Astrocyte (in vitro differentiated cells and primary cell): ENCODE results near the gene ACTG1. TPM values are rescaled to one million over a fixed set of nuclear protein-coding genes. Genes with fewer than 3 reads are reported as not detected.
A peak's percentile ranks its signal among the peaks of the same experiment; 100 is the strongest.

Source experiments
- DNase-seq: peaks from one replicate; pipeline ENCODE4 v3.0.0-alpha.2; 2010; ENCODE audit warnings: low read depth
- FAIRE-seq: peaks from 2 replicates; lab custom pipeline; 2011; peaks lifted over from hg19 to GRCh38; lab: Jason Lieb, UNC
- H2AFZ ChIP-seq: 2 replicates; pipeline ENCODE4 v1.6.0; 2012; ENCODE audit warnings: low read depth, low read length, inconsistent platforms
- H3K27ac ChIP-seq: 2 replicates; pipeline ENCODE4 v1.5.1; 2011; ENCODE audit warnings: low read depth, low read length, inconsistent platforms
- H3K27me3 ChIP-seq: 2 replicates; pipeline ENCODE4 v1.6.0; 2011; ENCODE audit warnings: low read length, inconsistent platforms; ENCODE audit not compliant: insufficient read depth
- H3K36me3 ChIP-seq: 2 replicates; pipeline ENCODE4 v1.5.1; 2011; ENCODE audit warnings: low read length, inconsistent platforms; ENCODE audit not compliant: insufficient read depth
- H3K4me1 ChIP-seq: 2 replicates; pipeline ENCODE4 v1.5.1; 2011; ENCODE audit warnings: low read length, inconsistent platforms; ENCODE audit not compliant: insufficient read depth
- H3K4me2 ChIP-seq: 2 replicates; pipeline ENCODE4 v1.6.0; 2012; ENCODE audit warnings: low read length, inconsistent platforms
- H3K4me3 ChIP-seq: 2 replicates; pipeline ENCODE4 v1.5.1; 2011; ENCODE audit warnings: low read depth, mild to moderate bottlenecking, low read length, inconsistent platforms; ENCODE audit not compliant: insufficient read depth
- H3K79me2 ChIP-seq: 2 replicates; pipeline ENCODE4 v1.6.0; 2012; ENCODE audit warnings: mild to moderate bottlenecking, low read length, inconsistent platforms; ENCODE audit not compliant: insufficient read depth
- H3K9ac ChIP-seq: 2 replicates; pipeline ENCODE4 v1.6.0; 2012; ENCODE audit warnings: mild to moderate bottlenecking, low read length, inconsistent platforms
- H3K9me3 ChIP-seq: 2 replicates; pipeline ENCODE4 v1.5.1; 2012; ENCODE audit warnings: low read depth, mild to moderate bottlenecking, low read length, inconsistent platforms; ENCODE audit not compliant: insufficient read depth
- H4K20me1 ChIP-seq: 2 replicates; pipeline ENCODE4 v1.6.0; 2012; ENCODE audit warnings: low read length, inconsistent platforms; ENCODE audit not compliant: insufficient read depth
- H3K27ac Mint-ChIP-seq: one replicate; pipeline ENCODE4 v1.8.0; 2021; ENCODE audit warnings: mild to moderate bottlenecking, mixed read lengths; ENCODE audit not compliant: unreplicated experiment
- H3K27me3 Mint-ChIP-seq: one replicate; pipeline ENCODE4 v1.8.0; 2021; ENCODE audit warnings: low read depth, mixed read lengths; ENCODE audit not compliant: unreplicated experiment
- H3K36me3 Mint-ChIP-seq: one replicate; pipeline ENCODE4 v1.8.0; 2021; ENCODE audit warnings: low read depth, mixed read lengths; ENCODE audit not compliant: unreplicated experiment
- H3K4me1 Mint-ChIP-seq: one replicate; pipeline ENCODE4 v1.8.0; 2021; ENCODE audit warnings: low read depth, mixed read lengths; ENCODE audit not compliant: unreplicated experiment
- H3K4me3 Mint-ChIP-seq: one replicate; pipeline ENCODE4 v1.8.0; 2021; ENCODE audit warnings: mild to moderate bottlenecking, moderate library complexity, mixed read lengths; ENCODE audit not compliant: unreplicated experiment
- H3K9me3 Mint-ChIP-seq: one replicate; pipeline ENCODE4 v1.8.0; 2021; ENCODE audit warnings: mild to moderate bottlenecking, mixed read lengths; ENCODE audit not compliant: unreplicated experiment
- CTCF ChIP-seq: IDR thresholded peaks from 2 replicates; pipeline ENCODE4 v1.5.1; 2011; ENCODE audit warnings: low read depth, mild to moderate bottlenecking, inconsistent platforms, low read length, moderate library complexity; ENCODE audit not compliant: insufficient read depth
- EZH2 ChIP-seq: IDR thresholded peaks from 2 replicates; pipeline ENCODE4 v1.6.1; 2012; ENCODE audit warnings: mild to moderate bottlenecking, low read length, inconsistent platforms; ENCODE audit not compliant: insufficient read depth
- total RNA-seq: library from RNA; stranded (reverse); gene quantifications from 2 replicates; pipeline ENCODE4 v1.2.1, GENCODE V29; 2021

The ACTG1 gene
- total RNA-seq, 1 donor from 2014 or later, result 7,369 TPM

GRCh38 chr17:81487089-81487486, 25.5 kb downstream of the ACTG1 start:
- H3K36me3 ChIP-seq, result no peaks in the 10 kb centered on the region
- no peak overlapping the region for H3K4me3 ChIP-seq
- Mint-ChIP-seq H3K4me1 (peaks cover 5% of the 10 kb centered on the region), H3K4me3 (no peak overlapping the region), H3K27ac (no peak overlapping the region), H3K9me3 (no peaks in the 10 kb centered on the region), H3K27me3 (peaks cover 26% of the 10 kb centered on the region), H3K36me3 (no peaks in the 10 kb centered on the region)
- FAIRE-seq, result no peak
- TF ChIP-seq CTCF, result no peak
- no peak for TF ChIP-seq EZH2
- H3K27me3 ChIP-seq, result peaks cover 7% of the 10 kb centered on the region
- H3K27ac ChIP-seq, result no peak overlapping the region
- DNase-seq, result no peak
- H3K4me1 ChIP-seq, result peaks cover 10% of the 10 kb centered on the region
- no peaks in the 10 kb centered on the region for H3K79me2 ChIP-seq
- no peaks in the 10 kb centered on the region for H4K20me1 ChIP-seq
- H3K9ac ChIP-seq, result no peak overlapping the region
- no peak overlapping the region for H3K4me2 ChIP-seq
- no peaks in the 10 kb centered on the region for H3K9me3 ChIP-seq
- H2AFZ ChIP-seq, result no peak overlapping the region

GRCh38 chr17:81486199-81486810, 26.3 kb downstream of the ACTG1 start:
- no peaks in the 10 kb centered on the region for H3K9me3 Mint-ChIP-seq
- peak overlapping the region; percentile 60 for H3K4me3 Mint-ChIP-seq
- TF ChIP-seq CTCF (no peak), EZH2 (no peak)
- H3K4me3 ChIP-seq, result no peak overlapping the region
- H3K4me1 Mint-ChIP-seq, result peaks cover 5% of the 10 kb centered on the region
- peaks cover 10% of the 10 kb centered on the region for H3K4me1 ChIP-seq
- H3K36me3 Mint-ChIP-seq, result no peaks in the 10 kb centered on the region
- no peak overlapping the region for H3K9ac ChIP-seq
- H3K27me3 Mint-ChIP-seq, result peaks cover 28% of the 10 kb centered on the region
- no peak overlapping the region for H3K4me2 ChIP-seq
- H3K79me2 ChIP-seq, result no peaks in the 10 kb centered on the region
- no peaks in the 10 kb centered on the region for H3K36me3 ChIP-seq
- no peak overlapping the region for H3K27ac Mint-ChIP-seq
- no peak overlapping the region for H2AFZ ChIP-seq
- no peaks in the 10 kb centered on the region for H3K9me3 ChIP-seq
- no peaks in the 10 kb centered on the region for H4K20me1 ChIP-seq
- FAIRE-seq (no peak), DNase-seq (no peak)
- peaks cover 3% of the 10 kb centered on the region for H3K27me3 ChIP-seq
- no peak overlapping the region for H3K27ac ChIP-seq
